Fibroblast of the aortic adventitia (primary cell): ENCODE results near the gene ENPP6. TPM values are rescaled to one million over a fixed set of nuclear protein-coding genes. Genes with fewer than 3 reads are reported as not detected.
"Not testable (repeated sequence)": the region's sequence is repeated elsewhere in the genome, so short reads cannot be mapped to it uniquely, and the experiment has no call there.

Experiments
- DNase-seq: peaks from one replicate; pipeline ENCODE4 v3.0.0-alpha.2; 2010; ENCODE audit warnings: low read depth
- H3K4me3 ChIP-seq: 2 replicates; pipeline ENCODE4 v1.5.1; 2011; ENCODE audit warnings: low read depth, mild to moderate bottlenecking, control low read depth, low read length, moderate library complexity
- total RNA-seq: library from RNA; depleted of rRNA; stranded (reverse); fragments of >200 nt; gene quantifications from 2 replicates; pipeline ENCODE4 v1.2.3, GENCODE V29; 2012; ENCODE audit warnings: low replicate concordance
- TF ChIP-seq, protein P1 (sequence below): IDR thresholded peaks from 2 replicates; pipeline ENCODE4 v1.5.1; 2011; ENCODE audit warnings: mild to moderate bottlenecking, low read length, control low read depth, inconsistent platforms; ENCODE audit not compliant: insufficient read depth

The ENPP6 gene
- total RNA-seq, 1 donor, result 0.18 TPM

GRCh38 chr4:184228056-184228705, 10.5 kb upstream of the ENPP6 start:
- no peak for DNase-seq
- H3K4me3 ChIP-seq, result no peak overlapping the region
- TF ChIP-seq, protein P1, sequence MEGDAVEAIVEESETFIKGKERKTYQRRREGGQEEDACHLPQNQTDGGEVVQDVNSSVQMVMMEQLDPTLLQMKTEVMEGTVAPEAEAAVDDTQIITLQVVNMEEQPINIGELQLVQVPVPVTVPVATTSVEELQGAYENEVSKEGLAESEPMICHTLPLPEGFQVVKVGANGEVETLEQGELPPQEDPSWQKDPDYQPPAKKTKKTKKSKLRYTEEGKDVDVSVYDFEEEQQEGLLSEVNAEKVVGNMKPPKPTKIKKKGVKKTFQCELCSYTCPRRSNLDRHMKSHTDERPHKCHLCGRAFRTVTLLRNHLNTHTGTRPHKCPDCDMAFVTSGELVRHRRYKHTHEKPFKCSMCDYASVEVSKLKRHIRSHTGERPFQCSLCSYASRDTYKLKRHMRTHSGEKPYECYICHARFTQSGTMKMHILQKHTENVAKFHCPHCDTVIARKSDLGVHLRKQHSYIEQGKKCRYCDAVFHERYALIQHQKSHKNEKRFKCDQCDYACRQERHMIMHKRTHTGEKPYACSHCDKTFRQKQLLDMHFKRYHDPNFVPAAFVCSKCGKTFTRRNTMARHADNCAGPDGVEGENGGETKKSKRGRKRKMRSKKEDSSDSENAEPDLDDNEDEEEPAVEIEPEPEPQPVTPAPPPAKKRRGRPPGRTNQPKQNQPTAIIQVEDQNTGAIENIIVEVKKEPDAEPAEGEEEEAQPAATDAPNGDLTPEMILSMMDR, result no peak

GRCh38 chr4:184216515-184216914, 1.2 kb downstream of the ENPP6 start:
- TF ChIP-seq, protein P1, result no peak
- no peak for DNase-seq
- H3K4me3 ChIP-seq, result no peak overlapping the region

DNA sequence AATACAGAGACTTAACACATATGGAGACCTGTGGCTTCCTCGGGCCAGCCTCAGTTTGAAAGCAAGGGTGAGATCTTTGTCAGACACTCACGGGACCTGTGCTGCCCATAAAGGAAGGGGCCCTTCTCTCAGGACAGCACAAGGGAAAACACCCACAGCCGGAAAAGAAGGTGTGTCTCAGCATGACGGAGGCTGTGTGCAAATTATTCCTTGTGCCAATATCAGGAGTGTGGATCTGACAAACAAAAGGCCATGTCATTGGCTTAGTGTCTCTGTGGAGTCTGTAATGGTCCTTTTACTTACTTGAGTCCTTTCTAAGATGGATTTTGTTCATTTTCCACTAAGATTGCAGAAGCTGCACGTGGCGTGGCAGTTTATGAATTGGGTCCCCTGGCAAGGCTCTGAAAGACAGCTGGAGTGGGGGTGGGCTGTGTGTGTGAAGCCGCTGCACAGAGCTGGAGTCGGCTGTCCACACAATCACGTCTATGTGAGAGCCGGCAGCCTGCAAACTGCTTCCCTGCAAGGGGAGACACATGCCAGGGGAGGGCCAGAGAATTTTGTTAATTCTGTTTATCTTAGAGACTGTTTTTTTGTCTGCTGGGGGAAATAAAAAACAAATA, 1.9 kb downstream of the ENPP6 start:
- TF ChIP-seq, protein P1, result no peak
- H3K4me3 ChIP-seq, result no peak overlapping the region
- no peak for DNase-seq

GRCh38 chr4:184214931-184215330, 2.7 kb downstream of the ENPP6 start:
- H3K4me3 ChIP-seq, result no peak overlapping the region
- TF ChIP-seq, protein P1, result no peak
- no peak for DNase-seq

DNA sequence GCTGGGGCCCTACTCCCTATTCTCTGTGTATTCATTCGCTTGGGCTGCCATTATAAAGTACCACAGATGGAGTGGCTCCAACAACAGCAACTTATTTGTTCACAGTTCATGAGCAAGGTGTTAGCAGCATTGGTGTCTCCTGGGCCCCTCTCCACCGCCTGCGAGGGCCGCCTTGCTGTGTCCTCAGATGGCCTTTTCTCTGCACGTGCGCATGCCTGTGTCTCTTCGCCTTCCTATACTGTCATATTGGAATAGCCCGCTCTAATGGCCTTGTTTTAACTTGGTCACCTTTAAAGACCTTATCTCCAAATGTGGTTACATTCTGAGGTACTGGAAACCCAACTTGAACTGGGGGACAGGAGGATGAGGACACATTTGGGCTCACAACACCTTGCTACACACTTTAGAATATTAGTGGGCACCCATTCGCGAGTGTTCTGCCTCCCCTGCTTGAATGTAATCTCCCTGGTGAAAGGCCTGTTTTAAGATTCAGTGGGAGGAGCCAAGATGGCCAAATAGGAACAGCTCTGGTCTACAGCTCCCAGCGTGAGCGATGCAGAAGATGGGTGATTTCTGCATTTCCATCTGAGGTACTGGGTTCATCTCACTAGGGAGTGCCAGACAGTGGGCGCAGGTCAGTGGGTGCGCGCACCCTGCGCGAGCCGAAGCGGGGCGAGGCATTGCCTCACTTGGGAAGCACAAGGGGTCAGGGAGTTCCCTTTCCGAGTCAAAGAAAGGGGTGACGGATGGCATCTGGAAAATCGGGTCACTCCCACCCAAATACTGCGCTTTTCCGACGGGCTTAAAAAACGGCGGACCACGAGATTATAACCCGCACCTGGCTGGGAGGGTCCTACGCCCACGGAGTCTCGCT, 9.7 kb downstream of the ENPP6 start:
- DNase-seq, H3K4me3 ChIP-seq: not testable (repeated sequence)

DNA sequence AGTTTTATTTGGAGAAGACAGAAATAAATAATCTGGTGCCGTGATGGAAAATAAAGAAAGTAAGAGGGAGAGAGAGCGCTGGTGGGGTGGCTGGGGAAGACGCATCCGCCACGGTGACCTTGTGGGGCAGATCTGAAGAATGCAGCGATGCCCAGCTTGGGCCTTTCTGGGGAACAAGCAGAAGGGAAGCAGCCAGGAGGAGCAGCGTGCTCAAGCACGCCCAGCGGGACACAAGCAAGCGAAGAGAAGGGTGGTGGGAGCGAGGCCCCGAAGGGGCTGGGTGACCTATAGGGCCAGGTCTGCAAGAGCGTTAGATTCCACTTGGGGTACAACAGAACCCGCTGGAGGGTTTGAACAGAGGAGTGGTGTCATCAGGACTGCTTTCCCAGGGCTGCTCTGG, 12.4 kb downstream of the ENPP6 start:
- TF ChIP-seq, protein P1, result no peak
- no peak for DNase-seq
- H3K4me3 ChIP-seq, result no peak overlapping the region

DNA sequence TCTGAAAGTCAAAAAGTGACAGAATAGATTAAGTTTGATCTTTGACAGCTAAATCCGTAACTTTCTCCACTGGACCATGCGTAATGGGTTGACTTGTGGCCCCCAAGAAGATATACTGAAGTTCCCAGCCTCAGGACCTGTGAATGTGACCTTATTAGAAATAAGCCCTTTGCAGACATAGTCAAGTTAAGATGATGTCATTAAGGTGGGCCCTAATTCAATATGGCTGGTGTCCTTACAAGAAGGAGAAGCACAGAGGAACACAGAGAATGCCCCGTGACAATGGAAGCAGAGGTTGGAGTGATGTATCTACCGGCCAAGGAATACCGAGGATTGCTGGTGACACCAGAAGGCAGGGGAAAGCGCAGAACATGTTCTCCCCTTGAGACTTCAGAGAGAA, 14.4 kb downstream of the ENPP6 start:
- no peak overlapping the region for H3K4me3 ChIP-seq
- TF ChIP-seq, protein P1, result no peak
- DNase-seq, result no peak
